Left cardiac atrium (tissue), 4 donors: ENCODE data around the gene JUP. TPM values are rescaled to one million over a fixed set of nuclear protein-coding genes. Genes with fewer than 3 reads are reported as not detected.
A peak's percentile ranks its signal among the peaks of the same experiment; 100 is the strongest.
"Not testable (repeated sequence)": the region's sequence is repeated elsewhere in the genome, so short reads cannot be mapped to it uniquely, and the experiment has no call there.

Experiments used
- ATAC-seq, 2 donors: fragments of 200-7000 bp; cut with Tn5 transposase; one replicate each; pipeline ENCODE4 v1.9.1; 2020; ENCODE audit warnings: mild to moderate bottlenecking in 2 of 2, moderate library complexity in 2 of 2
- DNase-seq: peaks from one replicate; pipeline ENCODE4 v3.0.0-alpha.2; 2020
- intact Hi-C, 2 donors: fragments of 100-400 bp; cut with DNase I; formaldehyde crosslinking; loops; one replicate each; pipeline versions ENCODE4 v1.14.1 to v1.15.1; 2022 to 2023
- total RNA-seq, 2 donors: library from RNA; stranded (reverse); fragmentation: NEBNext Ultra II Directional; extraction: Animal tissue kit (Norgen Biotek cat#: 25700); gene quantifications; one replicate each; pipeline ENCODE4 v1.2.1, GENCODE V29; 2021
- donor health status: DM: no; HTN: yes; CAD: no.
- donor health status: DM: no; HTN: yes; CAD: no; lungs with severe emphysema.
- donor health status: DM: yes; HTN: yes; CAD: no.
- donor health status: Dilated cardiomyopathy.

Gene JUP
- total RNA-seq, 2 donors from 2014 or later, result 117 to 139 TPM

DNA sequence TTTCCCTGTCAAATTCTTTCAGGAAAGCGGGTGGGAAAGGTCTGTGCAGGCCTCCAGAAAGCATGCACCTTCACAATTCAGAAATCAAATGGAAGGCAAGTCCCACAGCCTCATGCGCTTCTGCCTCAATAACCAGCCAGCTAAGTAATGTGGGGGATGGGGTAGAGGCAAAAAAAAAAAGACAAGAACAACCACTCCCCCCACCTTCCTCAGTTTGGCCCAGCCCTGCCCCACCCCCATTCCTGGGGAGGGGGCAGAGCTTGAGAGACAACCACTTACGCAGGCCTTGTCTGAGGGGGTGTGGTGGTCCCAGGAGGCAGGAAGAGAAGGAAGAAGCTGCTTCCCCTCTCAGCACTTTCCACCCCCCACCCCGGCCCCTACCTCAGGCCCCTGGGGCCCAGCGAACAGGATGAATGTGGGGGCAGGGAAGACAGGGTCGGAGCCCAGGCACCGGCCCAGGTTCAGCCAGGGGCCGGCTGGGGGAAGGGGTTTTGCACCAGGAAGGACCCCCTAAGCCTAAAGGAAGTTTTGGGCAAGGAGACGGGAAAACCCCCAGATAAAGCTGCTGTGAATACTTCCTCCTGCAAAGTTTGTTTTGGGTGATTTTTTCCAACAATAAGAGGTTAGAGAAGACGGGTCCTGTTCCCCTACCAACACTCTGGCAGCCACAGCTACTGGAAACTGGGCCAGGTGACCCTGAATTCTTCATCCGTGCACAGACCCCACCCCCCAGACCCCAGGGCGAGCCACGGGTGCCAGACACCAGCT is 1.2 kb downstream of the JUP start:
- intact Hi-C loops, result no loop called here
- peak in 1 of 2 donors; percentile 3 for ATAC-seq
- DNase-seq, result peak; percentile 46

DNA sequence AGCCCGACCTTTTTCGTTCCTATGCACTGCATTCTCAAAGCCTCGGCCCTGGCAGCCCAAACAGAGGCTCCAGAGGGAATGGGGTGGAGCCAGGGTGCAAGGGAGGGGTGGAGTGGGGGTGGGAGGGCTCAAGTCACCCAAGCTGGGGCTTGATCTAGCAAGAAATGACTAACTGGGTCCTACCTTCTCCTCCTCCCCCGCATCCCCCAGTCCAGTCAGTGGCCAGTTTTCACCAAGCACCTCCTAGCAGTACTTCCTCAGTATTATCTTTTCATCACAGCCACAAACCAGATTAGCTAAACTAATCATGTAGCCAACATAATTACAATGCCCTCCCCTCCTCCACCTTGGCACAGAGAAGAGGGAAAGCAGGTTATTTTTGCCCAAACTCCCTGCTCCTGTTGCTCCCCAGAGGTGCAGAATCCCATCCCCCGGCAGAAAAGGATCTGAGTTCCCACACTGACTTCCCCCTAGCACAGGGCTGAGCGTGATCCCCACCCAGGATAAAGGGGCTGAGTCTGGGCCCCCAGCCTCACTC is 2.2 kb downstream of the JUP start:
- intact Hi-C loops, result no loop called here
- DNase-seq, result peak; percentile 60
- ATAC-seq, result peak in 1 of 2 donors; percentile 12

DNA sequence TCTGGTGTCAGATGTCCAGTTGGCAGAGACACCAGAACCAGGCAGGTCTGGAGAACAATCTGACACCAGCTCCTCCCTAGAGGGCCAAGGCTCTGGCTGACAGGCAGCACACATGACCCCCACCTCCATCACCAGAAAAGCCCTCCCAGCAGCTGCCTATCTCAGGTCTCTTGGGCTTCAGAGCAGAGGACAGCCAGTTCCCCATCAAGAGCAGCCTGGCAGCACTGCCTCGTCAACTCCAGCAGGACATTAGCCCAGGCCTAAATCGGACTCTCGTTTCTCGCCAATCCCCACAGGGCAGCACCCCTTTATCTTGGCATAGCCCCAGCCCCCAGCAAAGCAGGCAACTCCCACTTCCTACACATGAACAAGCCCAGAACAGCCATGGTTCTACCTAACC is 4.4 kb downstream of the JUP start:
- intact Hi-C loops, result no loop called here
- peak; percentile 79 for DNase-seq
- ATAC-seq, result peak; percentile 6 to 24

DNA sequence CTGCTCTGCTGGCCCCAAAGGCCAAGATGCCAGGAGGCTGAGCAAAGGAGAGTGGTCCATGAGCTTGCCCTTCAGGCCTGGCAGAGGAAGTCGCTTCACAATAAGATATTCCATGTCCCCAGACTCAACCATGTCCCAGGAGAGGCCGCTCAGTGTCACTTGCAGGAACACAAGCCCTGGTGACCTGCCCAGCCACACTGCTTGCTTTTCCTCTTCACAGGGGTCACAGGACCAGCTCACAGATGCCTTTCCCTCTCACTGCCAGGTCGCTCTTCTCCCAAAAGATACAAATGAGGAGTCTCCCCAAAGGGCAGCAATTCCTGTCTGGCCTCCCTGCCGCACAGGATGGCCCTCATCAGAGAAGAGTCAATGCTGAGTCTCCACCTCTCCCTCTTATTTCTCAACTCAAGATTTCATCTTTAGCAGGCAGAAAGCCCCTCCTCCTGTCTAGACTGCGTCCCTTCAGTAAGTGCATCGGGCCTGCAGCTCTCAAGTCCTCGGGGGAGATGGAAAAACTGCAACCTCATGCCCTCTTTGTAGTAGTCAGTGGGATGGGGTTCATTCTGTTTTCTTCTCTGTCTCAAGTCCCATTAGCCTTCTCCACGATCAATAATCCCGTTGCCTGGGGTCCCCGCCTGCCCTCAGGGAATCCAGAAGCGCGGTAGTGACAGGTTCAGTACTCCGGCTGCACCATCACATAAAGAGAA is 5.0 kb downstream of the JUP start:
- DNase-seq, result peak; percentile 38
- intact Hi-C loops, result no loop called here
- ATAC-seq, result no peak

DNA sequence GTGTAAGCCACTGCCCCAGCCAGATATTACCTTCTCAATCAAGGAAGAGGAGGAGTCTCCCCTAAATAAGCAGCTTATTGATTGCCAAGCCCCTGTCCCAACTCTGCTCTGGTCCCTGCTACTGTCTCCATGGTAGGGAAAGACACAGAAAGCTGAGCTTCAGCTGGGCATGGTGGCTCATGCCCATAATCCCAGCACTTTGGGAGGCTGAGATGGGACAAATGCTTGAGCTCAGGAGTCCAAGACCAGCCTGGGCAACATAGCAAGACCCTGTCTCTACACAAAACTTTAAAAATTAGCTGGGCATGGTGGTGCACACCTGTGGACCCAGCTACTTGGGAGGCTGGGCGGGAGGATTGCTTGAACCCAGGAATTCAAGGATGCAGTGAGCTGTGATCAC is 6.6 kb downstream of the JUP start:
- ATAC-seq (no peak), DNase-seq (no peak)
- intact Hi-C loops, result no loop called here

DNA sequence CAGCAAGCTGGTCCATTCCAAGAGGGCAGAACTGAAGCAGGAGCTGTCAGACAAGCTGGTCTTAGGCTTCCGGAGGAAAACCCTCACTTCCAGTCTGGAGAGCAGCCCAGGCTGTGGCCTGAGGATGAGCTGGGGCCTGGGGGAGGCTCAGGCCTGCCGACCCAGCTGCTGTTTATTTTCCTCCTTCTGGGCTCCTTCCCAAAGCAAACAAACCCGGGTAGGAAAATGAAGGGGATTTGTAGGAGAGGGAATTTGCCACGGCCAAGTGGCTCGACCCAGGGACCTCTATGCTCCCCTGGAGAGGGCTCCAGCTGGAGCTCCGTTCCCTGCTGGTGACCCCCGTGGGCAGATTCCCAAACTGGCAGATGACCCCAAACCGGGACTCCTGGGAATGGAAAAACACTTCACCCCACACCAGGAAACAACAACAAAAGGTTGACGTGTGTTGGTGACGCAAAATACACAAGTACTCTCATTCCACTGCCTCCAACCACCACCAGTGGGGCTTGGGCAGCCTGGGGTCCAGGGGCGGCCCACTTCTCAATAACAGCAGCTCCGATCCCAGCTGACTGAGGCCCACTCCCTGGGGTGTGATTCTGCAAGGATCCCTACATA is 8.8 kb downstream of the JUP start:
- DNase-seq (peak; percentile 88), ATAC-seq (peak; percentile 62 to 72)
- intact Hi-C loops, result no loop called here

DNA sequence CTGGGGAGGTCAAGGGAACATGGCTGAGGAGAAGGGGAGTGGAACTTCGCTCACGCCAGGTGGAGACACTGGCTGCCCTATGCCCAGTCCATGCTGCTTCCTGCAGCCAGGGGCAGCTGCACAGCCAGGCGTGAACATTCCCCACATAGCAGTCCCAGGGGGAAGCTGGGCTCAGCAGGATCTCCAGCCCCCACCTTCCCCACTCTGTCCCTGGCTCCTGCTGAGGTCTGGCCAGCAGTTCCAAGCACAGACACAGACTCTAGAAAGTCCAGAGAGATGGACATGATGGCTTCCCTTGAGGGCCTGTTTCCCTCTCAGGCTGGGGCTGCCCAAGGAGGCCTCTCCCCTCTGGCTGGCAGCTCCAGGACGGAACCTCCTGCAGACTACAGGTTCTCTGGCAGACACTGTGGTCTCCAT is 9.3 kb downstream of the JUP start:
- peak; percentile 53 to 75 for ATAC-seq
- intact Hi-C loops, result no loop called here
- DNase-seq, result peak; percentile 69

DNA sequence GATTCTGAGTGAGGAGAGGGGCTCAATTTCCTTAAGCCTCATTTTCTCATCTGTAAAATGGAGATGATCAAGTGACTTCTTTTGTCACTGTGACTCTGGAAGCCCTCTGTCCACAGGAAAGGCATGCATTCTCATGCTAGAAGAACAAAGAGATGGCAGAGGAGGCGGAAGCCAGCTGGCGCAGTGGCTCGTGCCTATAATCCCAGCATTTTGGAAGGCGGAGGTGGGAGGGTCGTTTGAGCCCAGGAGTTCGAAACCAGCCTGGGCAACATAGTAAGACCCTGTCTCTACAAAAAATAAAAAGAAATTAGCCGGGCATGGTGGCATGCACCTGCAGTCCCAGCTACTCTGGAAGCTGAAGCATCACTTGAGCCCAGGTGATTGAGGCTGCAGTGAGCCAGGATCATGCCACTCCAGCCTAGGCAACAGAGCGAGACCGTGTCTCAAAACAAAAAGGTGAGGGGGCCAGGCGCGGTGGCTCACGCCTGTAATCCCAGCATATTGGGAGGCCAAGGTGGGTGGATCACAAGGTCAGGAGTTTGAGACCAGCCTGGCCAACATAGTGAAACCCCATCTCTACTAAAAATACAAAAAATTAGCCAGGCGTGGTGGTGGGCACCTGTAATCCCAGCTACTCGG is 10.1 kb downstream of the JUP start:
- ATAC-seq, DNase-seq, intact Hi-C loops: not testable (repeated sequence)

DNA sequence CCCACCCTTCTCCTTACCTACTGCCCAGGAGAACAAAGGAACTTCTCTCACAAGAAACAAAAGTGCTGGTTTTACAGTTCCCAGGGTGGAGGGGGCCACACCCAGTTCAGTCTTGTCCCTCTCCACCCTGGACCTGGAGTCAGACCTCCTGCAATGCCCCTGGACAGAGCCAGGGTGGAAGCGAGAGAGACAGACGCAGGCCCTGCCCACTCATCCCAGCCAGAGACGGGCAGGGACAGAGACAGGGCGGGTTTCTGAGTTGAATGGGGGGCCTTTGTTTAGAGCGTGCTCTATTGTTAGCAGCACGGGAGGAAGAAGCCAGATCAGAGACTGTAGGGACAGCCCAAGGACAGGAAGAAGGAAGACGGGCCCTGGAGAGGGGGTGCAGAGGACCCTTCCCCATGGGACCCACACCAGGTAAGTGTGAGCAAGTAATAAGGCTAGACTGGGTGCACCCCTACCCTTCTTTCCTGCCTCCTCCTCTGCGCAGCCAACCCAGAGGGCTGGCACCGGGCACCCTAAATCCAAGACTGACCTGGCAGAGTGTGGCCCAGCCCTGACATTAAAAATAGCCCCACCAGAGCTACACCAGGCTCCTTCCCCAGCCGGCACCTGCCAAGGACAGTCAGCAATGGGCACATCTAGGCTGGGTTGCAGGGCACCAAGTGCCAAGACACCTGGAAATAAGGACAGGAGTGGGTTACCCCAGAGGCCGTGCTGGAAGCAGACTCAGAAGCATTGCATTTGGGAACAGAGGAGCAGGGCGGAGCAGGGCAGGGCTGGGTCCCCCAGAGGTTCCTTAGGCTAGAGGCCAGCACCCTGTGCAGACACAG is 10.9 kb downstream of the JUP start:
- intact Hi-C loops, result no loop called here
- DNase-seq, result no peak
- peak in 1 of 2 donors; percentile 6 for ATAC-seq

DNA sequence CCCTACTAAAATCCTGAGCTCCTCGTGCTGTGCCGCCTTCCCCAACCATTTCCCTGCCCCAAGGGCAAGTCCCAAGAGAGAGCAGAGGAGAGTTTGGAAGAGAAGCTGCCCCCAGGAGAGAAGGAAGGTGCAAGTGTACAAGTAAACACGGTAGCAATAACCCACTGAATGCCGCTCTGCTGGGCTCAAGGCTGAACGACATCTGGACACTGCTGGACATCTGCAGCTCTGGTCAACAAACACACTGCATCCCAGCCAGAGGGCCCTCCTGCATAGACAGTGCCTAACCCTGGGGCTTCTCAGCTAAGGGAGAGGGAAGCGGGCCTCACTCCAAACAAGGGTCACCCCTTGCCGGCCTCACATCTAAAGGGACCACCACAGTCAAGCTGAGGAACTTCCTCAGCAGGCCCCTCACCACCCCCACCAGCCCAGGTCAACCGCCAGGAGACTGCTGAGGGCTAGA is 12.7 kb downstream of the JUP start:
- ATAC-seq, result peak in 1 of 2 donors; percentile 19
- no peak for DNase-seq
- intact Hi-C loops, result no loop called here

DNA sequence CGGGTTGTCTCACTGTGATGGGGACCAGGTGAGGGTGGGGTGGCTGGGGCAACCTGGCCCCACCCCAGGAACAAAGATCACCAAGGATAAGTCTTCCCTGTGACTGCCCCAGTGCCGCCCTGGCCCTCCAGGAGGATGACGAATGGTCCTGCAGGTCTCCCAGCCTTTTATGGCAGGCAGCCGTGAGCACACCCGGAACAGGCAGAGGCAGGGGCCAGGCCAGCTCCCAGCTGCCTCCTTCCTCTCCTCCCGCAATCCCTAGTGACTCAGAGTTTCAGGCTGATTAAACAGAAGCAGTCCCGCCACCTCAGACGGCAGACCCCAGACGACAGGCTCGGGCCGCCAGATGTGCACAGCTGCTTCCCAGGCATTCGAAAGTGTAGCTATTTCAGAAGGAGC is 13.3 kb downstream of the JUP start:
- peak; percentile 16 to 70 for ATAC-seq
- DNase-seq, result peak; percentile 82

DNA sequence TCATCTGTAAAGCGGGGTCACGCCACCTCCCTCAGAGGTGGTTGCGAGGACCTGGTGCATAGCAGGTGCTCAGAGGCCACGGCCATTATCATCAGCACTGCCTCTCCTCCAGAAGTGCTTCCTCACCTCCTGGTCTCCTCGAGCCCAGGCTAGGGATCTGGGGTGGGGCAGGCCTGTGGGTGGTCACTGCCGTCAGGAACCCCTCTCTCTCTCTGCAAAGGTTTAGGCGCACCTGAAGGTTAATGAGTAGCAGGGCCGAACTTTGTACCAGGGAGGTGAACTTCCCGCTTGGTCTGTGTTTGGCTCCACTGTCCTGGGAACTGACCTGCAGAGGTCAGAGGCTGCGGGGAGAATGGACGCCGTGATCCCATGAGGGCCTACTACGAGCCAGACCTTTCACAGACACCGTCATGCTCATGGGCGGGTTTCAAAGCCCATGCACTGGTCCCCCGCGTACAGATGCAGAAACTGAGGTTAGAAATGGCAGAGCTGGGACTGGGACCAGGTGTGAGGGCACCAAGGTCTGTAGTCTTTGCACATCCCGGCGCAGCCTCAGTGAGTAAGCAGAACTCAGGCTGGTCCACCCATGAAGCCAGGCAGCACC is 13.8 kb downstream of the JUP start:
- ATAC-seq (no peak), DNase-seq (no peak)
- intact Hi-C loops, result no loop called here

More for the DNA sequence above, 13.3 kb downstream of the JUP start:
- intact Hi-C loops, result no loop called here

DNA sequence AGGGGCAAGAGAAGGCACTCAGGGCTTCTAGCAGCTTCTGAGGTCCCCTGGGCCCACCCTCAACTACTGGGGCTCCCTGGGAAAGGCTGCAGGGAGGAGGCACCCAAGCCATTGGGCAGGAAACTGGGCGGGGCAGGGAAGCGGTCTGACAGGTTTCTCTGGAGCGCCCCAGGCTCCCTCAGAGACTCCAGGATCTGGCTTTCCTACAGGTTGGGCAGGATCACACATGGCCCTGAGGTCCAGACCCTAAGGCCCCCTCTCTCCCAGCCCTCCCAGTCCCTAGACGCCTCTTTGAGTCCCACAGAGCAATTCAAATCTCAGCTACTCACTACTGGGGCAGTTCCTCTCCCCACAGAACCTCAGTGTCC is 14.3 kb downstream of the JUP start:
- no peak for ATAC-seq
- intact Hi-C loops, result no loop called here
- DNase-seq, result no peak

DNA sequence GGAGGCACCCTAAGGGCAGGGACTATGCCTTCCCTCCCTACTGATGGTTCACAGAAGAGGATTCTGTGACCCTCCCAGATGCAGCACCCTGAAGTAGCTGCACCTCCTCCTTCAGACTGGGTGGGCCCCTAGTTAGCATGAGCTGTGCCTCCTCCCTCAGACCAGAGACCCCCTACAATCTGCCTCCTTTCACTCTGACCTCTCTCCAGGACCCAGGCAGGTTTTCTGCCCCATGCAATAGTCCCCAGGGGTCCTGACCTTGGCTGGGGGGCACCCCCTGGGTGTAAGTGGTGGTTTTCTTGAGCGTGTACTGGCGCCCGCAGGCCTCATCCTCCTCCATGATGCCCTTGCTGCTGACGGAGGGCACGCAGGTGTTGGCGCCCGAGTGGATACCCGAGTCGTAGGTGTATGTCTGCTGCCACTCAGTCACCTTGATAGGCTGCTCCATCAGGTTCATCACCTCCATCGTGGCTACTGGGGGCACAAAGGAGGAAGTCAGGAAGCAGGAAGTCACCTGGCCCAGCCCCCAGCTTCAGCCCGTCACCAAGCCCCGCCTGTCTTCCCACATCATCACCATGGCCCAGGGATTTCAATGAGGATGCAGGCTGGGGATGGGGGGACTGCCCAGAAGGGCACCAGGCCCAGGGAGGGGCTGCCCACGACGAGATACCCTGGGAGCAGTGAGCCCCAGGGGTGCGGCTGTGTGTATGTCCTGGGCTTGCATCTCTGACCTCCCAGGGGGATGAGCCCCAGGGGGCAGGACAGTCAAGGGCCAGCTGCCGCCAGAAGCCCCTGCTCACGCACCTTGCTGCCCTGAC is 14.9 kb downstream of the JUP start:
- DNase-seq, result no peak
- ATAC-seq, result no peak
- intact Hi-C loops, result no loop called here

DNA sequence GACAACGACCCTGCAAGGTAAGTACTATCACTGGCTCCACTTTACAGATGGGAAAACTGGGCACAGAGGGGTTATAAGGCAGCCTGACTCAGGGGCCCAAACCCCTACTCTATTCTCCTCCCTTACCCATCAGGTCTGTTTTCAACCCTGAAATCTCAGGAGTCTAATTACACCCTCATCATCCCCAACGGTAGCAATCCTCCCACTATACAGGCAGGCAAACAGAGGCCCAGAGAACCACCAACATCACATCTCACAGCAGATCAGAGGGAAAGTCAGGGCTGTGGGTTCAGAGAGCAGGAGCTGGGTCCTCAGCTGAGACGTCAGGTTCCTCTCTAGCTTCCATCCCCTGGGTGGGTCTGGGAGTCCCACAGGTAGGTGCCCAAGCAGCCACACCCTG is 16.5 kb downstream of the JUP start:
- DNase-seq, result no peak

DNA sequence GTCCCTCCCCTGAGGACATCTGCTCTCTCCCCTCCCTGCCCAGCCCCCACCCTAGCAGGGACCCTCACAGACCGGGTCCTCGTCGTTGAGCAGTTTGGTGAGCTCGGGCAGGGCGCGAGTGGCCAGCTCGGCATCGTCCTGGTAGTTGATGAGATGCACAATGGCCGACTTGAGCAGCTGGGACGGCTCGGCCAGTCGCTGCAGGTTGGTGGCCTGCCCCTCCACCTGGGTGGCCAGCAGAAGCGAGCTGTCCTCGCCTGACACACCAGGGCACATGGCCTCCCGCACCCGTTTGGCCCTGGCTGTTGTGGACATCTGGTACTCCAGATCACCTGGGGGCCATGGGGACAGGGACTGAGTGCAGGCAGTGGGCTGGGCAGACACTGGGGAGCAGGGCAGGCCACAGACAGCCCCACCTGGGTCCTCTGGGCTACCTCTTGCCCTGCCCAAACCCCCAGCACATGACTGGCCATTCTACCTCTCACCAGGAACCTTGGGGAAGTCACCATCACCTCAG is 17.1 kb downstream of the JUP start:
- no peak for ATAC-seq
- no peak for DNase-seq
- intact Hi-C loops, result no loop called here

More for the DNA sequence above, 16.5 kb downstream of the JUP start:
- intact Hi-C loops, result no loop called here
- no peak for ATAC-seq

DNA sequence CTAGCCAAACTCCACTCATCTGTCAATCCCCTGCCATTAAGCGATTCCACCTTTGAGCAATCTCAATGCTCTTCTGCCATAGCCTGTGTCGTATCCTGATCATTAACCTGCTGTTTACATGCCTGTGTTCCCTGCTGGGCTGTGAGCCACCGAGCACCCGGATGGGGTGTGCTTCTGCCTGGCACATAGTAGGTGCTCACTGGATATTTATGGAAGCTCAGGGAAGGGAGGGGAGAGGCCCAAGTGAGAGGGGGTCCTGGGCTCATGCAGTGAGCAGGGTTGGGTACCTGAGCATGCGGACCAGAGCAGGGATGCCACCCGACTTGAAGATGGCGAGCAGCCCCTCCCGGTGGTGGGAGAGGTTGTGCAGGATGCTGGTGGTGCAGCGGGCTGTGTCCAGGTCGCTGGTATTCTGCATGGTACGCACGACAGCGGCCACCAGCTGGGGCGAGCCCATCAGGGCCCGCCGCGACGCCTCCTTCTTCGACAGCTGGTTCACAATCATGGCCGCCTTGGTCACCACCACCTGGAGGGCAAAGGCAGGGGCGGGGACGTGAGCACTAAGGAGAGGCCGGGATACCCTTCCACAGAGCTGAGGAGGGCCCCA is 17.7 kb downstream of the JUP start:
- DNase-seq, result no peak
- ATAC-seq, result no peak
- intact Hi-C loops, result no loop called here
